HEK293T (cell line): Measurements from ENCODE around the gene WDR62.

Experiments
- CTCF ChIA-PET: fragments of 350-600 bp; formaldehyde crosslinking; extraction: SDS; loops from one replicate; lab custom pipeline; 2021; ENCODE audit warnings: antibody characterized with exemption, inconsistent platforms; lab: Yijun Ruan, JAX
- POLR2A ChIA-PET: fragments of 350-600 bp; formaldehyde crosslinking; extraction: SDS; loops from one replicate; lab custom pipeline; 2020; ENCODE audit warnings: antibody characterized with exemption, inconsistent platforms; lab: Yijun Ruan, JAX
- DNase-seq: peaks from one replicate; pipeline ENCODE4 v3.0.0; 2012; ENCODE audit warnings: mixed read lengths; ENCODE audit errors: extremely low spot score
- ARNT ChIP-seq: fragments of 450-650 bp; IDR thresholded peaks from 2 replicates; pipeline ENCODE4 v1.6.1; 2017; ENCODE audit warnings: mild to moderate bottlenecking
- BHLHE40 ChIP-seq: fragments of 450-650 bp; IDR thresholded peaks from 2 replicates; pipeline ENCODE4 v1.6.1; 2016; ENCODE audit warnings: mild to moderate bottlenecking, moderate library complexity, borderline replicate concordance
- CTBP1 ChIP-seq: fragments of 450-650 bp; IDR thresholded peaks from 2 replicates; pipeline ENCODE4 v1.6.1; 2016; ENCODE audit warnings: borderline replicate concordance
- ELF4 ChIP-seq: fragments of 450-650 bp; IDR thresholded peaks from 2 replicates; pipeline ENCODE4 v1.6.1; 2017; ENCODE audit warnings: antibody characterized with exemption
- FOXA1 ChIP-seq: fragments of 450-650 bp; IDR thresholded peaks from 2 replicates; pipeline ENCODE4 v1.6.1; 2016; ENCODE audit warnings: mild to moderate bottlenecking
- FOXK2 ChIP-seq: fragments of 450-650 bp; IDR thresholded peaks from 2 replicates; pipeline ENCODE4 v1.6.1; 2016; ENCODE audit warnings: mild to moderate bottlenecking
- FOXM1 ChIP-seq: fragments of 450-650 bp; IDR thresholded peaks from 2 replicates; pipeline ENCODE4 v1.6.1; 2017; ENCODE audit warnings: mild to moderate bottlenecking, borderline replicate concordance
- HDGF ChIP-seq: fragments of 450-650 bp; IDR thresholded peaks from 2 replicates; pipeline ENCODE4 v1.6.1; 2017; ENCODE audit warnings: antibody characterized with exemption, borderline replicate concordance
- L3MBTL2 ChIP-seq: fragments of 450-650 bp; conservative IDR thresholded peaks from 2 replicates; pipeline ENCODE4 v1.6.1; 2016; ENCODE audit warnings: mild to moderate bottlenecking
- LEF1 ChIP-seq: fragments of 450-650 bp; IDR thresholded peaks from 2 replicates; pipeline ENCODE4 v1.6.1; 2017; ENCODE audit warnings: mild to moderate bottlenecking, borderline replicate concordance
- NFRKB ChIP-seq: fragments of 450-650 bp; IDR thresholded peaks from 2 replicates; pipeline ENCODE4 v1.6.1; 2016; ENCODE audit warnings: mild to moderate bottlenecking, moderate library complexity
- SP1 ChIP-seq: fragments of 450-650 bp; IDR thresholded peaks from 2 replicates; pipeline ENCODE4 v1.6.1; 2017
- SUZ12 ChIP-seq: fragments of 450-650 bp; IDR thresholded peaks from 2 replicates; pipeline ENCODE4 v1.6.1; 2016; ENCODE audit warnings: mild to moderate bottlenecking
- TARDBP ChIP-seq: fragments of 450-650 bp; IDR thresholded peaks from 2 replicates; pipeline ENCODE4 v1.6.1; 2016
- ZNF384 ChIP-seq: fragments of 450-650 bp; IDR thresholded peaks from 2 replicates; pipeline ENCODE4 v1.6.1; 2016
- TF ChIP-seq, protein P1 (sequence below): fragments of 450-650 bp; IDR thresholded peaks from 2 replicates; pipeline ENCODE4 v1.6.1; 2016

WDR62 gene

DNA sequence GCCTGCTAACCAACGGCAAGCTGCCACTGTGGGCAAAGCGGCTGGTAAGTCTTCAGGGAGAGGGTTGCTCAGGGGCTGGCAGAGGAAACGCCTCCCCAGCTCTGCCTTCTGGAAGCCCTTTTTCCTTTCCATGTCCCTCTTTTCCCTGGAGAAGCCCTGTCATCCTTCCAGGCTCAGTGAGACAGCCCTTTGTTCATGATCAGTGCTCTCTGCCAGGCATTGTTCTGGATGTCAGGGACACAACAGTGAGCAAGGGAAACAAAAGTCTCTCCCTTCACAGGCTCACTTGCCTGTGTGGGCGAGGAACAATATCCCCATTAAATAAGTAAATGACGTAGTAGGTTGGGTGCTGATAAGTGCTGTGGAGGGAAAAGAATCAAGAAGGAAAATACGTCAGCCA is 42.3 kb downstream of the WDR62 start:
- DNase-seq, result no peak
- POLR2A ChIA-PET, result no interaction called here
- CTCF ChIA-PET, result no interaction called here
- TF ChIP-seq, protein P1, sequence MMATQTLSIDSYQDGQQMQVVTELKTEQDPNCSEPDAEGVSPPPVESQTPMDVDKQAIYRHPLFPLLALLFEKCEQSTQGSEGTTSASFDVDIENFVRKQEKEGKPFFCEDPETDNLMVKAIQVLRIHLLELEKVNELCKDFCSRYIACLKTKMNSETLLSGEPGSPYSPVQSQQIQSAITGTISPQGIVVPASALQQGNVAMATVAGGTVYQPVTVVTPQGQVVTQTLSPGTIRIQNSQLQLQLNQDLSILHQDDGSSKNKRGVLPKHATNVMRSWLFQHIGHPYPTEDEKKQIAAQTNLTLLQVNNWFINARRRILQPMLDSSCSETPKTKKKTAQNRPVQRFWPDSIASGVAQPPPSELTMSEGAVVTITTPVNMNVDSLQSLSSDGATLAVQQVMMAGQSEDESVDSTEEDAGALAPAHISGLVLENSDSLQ, result no peak
- TF ChIP-seq SUZ12 (no peak), FOXM1 (no peak), ELF4 (no peak), LEF1 (no peak), HDGF (no peak), FOXK2 (no peak), NFRKB (no peak), CTBP1 (no peak), L3MBTL2 (no peak), TARDBP (no peak)

- ChIA-PET CTCF (no interaction called here), POLR2A (no interaction called here)
Observed at GRCh38 chr19:36099166-36099785, 44.6 kb downstream of the WDR62 start.

GRCh38 chr19:36100476-36100875 is 45.8 kb downstream of the WDR62 start:
- ChIA-PET POLR2A (interaction anchor here (1.2 to 1.5 kb wide), 2 partner anchors 9 to 15 kb away, joined by 3 to 7 read pairs; partner anchors contain the start of gene TBCB), CTCF (no interaction called here)
- no peak for TF ChIP-seq FOXM1
- TF ChIP-seq, protein P1, result no peak
- TF ChIP-seq HDGF, result no peak
- TF ChIP-seq BHLHE40, result no peak
- no peak for TF ChIP-seq ARNT
- no peak for TF ChIP-seq L3MBTL2
- no peak for TF ChIP-seq FOXA1
- no peak for TF ChIP-seq FOXK2
- no peak for TF ChIP-seq SUZ12
- no peak for TF ChIP-seq NFRKB
- TF ChIP-seq LEF1, result no peak
- TF ChIP-seq ZNF384, result no peak
- TF ChIP-seq CTBP1, result no peak
- no peak for TF ChIP-seq TARDBP
- TF ChIP-seq ELF4, result no peak
- TF ChIP-seq SP1, result no peak
- DNase-seq, result no peak

More at GRCh38 chr19:36099166-36099785, 44.6 kb downstream of the WDR62 start:
- DNase-seq, result no peak
- TF ChIP-seq FOXK2 (no peak), ELF4 (no peak), SUZ12 (no peak)

- no peak for TF ChIP-seq FOXK2
- TF ChIP-seq ELF4, result no peak
- TF ChIP-seq L3MBTL2, result no peak
- TF ChIP-seq NFRKB, result no peak
- no peak for TF ChIP-seq ZNF384
- DNase-seq, result no peak
- ChIA-PET POLR2A (interaction anchor here (1.2 to 1.5 kb wide), 2 partner anchors 8 to 14 kb away, joined by 3 to 7 read pairs; partner anchors contain the start of gene TBCB), CTCF (no interaction called here)
Observed at GRCh38 chr19:36101550-36102327, 47.0 kb downstream of the WDR62 start.

DNA sequence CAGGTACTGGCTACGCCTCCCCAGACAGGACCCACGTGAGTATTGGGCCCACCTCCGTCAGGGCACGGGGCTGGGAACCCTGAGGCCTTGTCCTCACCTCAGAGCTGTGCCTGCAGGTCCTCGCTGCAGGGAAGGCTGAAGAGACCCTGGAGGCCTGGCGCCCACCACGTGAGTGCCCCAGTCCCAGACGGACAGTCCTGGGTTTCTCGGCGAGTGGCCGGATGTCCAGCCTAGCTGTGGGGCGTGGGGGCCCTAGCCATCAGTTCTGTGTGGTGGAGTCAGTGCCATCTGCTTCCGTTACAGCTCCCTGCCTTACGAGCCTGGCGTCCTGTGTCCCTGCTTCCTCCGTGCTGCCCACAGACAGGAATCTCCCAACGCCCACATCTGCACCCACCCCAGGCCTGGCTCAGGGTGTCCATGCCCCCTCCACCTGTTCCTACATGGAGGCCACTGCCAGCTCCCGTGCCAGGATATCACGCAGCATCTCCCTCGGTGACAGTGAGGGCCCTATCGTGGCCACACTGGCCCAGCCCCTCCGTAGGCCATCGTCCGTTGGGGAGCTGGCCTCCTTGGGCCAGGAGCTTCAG is 48.4 kb downstream of the WDR62 start:
- DNase-seq, result no peak
- ChIA-PET POLR2A (interaction anchor here (1.1 kb wide), 1 partner anchor 12 kb away, joined by 3 read pairs; the partner anchor contains the start of genes POLR2I and TBCB), CTCF (no interaction called here)
- no peak for TF ChIP-seq FOXM1
- TF ChIP-seq HDGF, result no peak
- TF ChIP-seq ZNF384, result no peak

DNA sequence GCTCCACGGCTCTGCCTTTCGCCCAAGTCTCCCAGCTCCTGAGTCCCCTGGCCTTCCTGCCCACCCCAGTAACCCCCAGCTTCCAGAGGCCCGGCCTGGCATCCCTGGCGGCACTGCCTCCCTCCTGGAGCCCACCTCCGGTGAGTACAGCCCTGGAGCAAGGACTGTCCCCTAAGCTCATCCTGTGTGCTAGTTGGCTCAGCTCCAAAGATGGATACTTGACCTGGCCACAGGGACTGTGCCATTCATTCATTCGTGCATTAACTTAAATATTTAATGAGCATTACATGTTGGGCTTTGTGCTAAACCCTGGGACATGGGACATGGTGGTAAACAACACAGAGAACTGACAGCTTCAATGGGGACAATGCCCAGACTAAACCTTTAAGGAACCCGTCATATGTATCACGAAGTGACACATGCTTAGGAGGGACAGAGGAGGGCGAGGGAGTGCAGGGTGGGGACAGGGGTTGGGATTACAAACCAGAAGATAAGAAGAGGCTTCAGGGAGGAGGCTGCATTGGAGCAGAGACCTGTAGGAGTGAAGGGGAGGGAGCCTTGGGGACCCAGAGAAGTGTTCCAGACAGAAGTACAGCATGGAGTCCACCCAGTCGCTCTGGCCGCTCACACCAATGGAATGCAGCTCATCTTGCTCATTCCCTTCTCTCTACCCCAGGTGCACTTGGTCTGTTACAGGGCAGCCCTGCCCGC is 49.3 kb downstream of the WDR62 start:
- no peak for DNase-seq
- CTCF ChIA-PET, result no interaction called here
- POLR2A ChIA-PET, result interaction anchor here (1.1 kb wide), 1 partner anchor 11 kb away, joined by 3 read pairs; the partner anchor contains the start of genes POLR2I and TBCB
- no peak for TF ChIP-seq LEF1
- no peak for TF ChIP-seq NFRKB
- TF ChIP-seq L3MBTL2, result no peak
- no peak for TF ChIP-seq HDGF
- no peak for TF ChIP-seq SP1
- TF ChIP-seq FOXM1, result no peak
- no peak for TF ChIP-seq SUZ12
- no peak for TF ChIP-seq ARNT
- no peak for TF ChIP-seq FOXA1
- no peak for TF ChIP-seq FOXK2
- no peak for TF ChIP-seq CTBP1
- TF ChIP-seq TARDBP, result no peak
- no peak for TF ChIP-seq BHLHE40
- no peak for TF ChIP-seq ZNF384
- TF ChIP-seq, protein P1, result no peak
